ENCODE results near the gene HS3ST3B1.

Gene HS3ST3B1

GRCh38 chr17:14300575-14301278 lies at the start of gene HS3ST3B1:
HS3ST3B1 (plus strand) TSS chr17:14301081; CDS start chr17:14301519, 438 bp downstream.
- peak within 1 kb of the TSS; percentile 85 for H3K4me3 ChIP-seq (ENCODE audit: low read length)
- peak; percentile 16; the same call in 1 of the 2 replicates for TF ChIP-seq CTCF (conservative IDR thresholded peaks at IDR 0.05; ENCODE audit: low read length)
- DNase-seq (ENCODE audit: low read depth): peak; percentile 100

GRCh38 chr17:14261406-14261805 lies 39.5 kb upstream of the HS3ST3B1 start:
- TF ChIP-seq CTCF (conservative IDR thresholded peaks at IDR 0.05; ENCODE audit: low read length): no peak
- no peak overlapping the region for H3K4me3 ChIP-seq (ENCODE audit: low read length)
- no peak for DNase-seq (ENCODE audit: low read depth)

DNA sequence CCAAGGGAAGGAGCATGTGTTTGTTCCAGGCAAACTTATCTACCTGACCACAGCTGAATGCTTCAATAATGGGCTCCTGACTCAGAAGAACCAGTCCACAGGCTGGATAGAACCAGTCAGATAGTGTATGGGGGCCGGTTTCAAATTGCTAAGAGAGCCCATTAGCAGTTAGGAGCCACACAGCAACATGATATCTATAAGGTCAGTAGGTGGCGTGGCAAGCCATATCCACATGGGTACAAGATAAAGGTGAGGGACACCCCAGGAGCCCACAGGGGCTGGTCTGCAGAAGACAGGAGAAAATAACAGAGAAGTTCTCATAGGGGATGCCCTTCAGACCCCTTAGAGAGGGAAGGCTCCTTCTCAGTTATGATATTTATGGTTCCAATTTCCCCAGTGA lies 32.6 kb upstream of the HS3ST3B1 start:
- DNase-seq (ENCODE audit: low read depth): no peak
- TF ChIP-seq CTCF (conservative IDR thresholded peaks at IDR 0.05; ENCODE audit: low read length): no peak
- no peak overlapping the region for H3K4me3 ChIP-seq (ENCODE audit: low read length)

DNA sequence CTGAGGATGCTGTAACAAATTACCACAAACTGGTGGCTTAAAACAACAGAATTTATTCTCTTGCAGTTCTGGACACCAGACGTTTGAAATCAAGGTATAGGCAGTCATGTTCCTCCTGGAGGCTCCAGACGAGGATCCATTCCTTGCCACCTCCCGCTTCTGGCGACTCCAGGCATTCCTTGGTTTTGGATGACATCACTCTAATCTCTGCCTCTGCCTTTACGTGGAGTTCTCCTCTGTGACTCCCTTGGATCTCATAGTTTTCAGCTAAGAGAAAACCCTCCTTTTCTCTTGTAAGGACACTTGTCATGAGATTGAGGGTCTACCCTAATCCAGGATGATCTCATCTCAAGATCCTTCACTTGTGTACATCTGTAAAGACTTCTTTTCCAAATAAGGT lies 31.4 kb upstream of the HS3ST3B1 start:
- no peak overlapping the region for H3K4me3 ChIP-seq (ENCODE audit: low read length)
- no peak for DNase-seq (ENCODE audit: low read depth)
- TF ChIP-seq CTCF (conservative IDR thresholded peaks at IDR 0.05; ENCODE audit: low read length): no peak

DNA sequence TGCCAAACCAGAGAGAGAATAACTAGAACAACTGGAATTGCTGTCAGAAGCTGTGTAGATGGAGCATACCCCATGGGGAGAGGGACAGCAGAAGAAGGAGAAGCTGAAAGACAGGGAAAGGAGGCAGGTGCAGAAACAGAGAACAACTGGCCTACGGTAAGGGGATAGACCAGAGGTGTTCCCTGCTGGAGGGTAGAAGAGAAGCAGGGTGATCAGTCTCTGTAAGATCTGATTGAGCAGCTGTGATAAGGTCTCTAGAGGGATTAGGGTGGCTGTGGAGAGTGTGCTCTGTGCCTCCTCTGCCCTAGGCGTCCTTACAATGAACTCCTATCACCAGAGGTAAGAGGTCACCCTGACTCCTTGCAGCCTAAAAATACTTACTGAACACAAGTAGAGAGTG lies 30.4 kb upstream of the HS3ST3B1 start:
- no peak for DNase-seq (ENCODE audit: low read depth)
- TF ChIP-seq CTCF (conservative IDR thresholded peaks at IDR 0.05; ENCODE audit: low read length): no peak
- no peak overlapping the region for H3K4me3 ChIP-seq (ENCODE audit: low read length)

DNA sequence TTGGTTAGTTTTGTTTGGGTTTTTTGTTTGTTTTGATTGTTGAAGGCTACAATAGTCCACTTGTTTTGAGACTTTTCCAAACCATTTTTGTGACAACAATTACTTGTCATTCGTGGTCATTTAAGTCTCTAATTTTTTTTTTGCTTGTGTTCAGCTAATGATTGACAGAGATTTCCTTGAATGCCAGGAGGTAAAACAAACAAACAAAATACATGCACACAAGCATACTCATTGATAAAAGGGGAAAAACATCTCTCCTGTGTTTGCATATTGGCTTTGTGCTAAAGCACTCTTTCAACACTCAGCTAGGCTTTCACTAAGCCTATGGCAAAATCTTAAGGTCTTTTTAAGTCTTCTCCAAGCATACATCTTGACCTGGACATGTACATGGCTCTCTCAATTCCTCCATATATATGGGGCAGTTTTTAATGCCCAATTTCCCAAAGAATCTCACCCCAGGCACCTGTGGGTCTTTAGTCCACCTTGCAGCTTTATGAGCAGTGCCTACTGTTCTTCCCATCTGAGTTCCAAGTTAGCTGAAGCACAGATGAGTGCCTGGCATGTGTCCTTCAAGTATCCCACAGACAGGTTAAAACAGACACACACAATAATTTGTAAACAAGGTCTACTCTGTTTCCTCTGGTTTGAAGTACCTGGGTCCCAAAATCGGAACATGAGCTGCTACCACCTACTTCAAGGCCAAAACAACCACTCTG lies 24.2 kb upstream of the HS3ST3B1 start:
- H3K4me3 ChIP-seq (ENCODE audit: low read length): no peak overlapping the region
- no peak for TF ChIP-seq CTCF (conservative IDR thresholded peaks at IDR 0.05; ENCODE audit: low read length)
- DNase-seq (ENCODE audit: low read depth): no peak

DNA sequence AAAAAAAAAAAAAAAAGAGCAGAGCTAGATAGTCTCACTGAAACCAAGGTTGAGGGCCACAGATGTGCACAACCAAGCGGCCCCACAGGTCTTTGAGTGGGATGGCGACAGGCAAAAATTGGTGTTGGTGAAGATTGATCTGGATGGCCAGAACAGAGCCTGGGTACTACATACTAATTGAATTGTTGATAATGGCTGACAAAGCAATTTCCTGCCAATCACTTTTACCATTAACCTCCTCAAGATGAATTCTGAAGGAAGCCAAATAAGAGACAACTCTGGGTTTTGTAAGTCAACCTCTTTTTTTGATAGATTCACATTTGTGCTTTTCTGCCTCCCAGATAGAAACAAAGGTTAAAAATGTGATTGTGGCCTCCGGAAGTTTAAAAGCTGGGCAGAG lies 19.4 kb upstream of the HS3ST3B1 start:
- H3K4me3 ChIP-seq (ENCODE audit: low read length): no peak overlapping the region
- DNase-seq (ENCODE audit: low read depth): no peak

More for the DNA sequence above, 19.4 kb upstream of the HS3ST3B1 start:
- no peak for TF ChIP-seq CTCF (conservative IDR thresholded peaks at IDR 0.05; ENCODE audit: low read length)
